Astrocyte of the cerebellum (primary cell): ENCODE data around the gene ARHGAP30.
"Not testable (repeated sequence)": the region's sequence is repeated elsewhere in the genome, so short reads cannot be mapped to it uniquely, and the experiment has no call there.

Experiments
- DNase-seq: peaks from one replicate; pipeline ENCODE4 v3.0.0-alpha.2; 2011; ENCODE audit warnings: low read depth
- H3K4me3 ChIP-seq: 2 replicates; pipeline ENCODE4 v1.5.1; 2011; ENCODE audit warnings: mild to moderate bottlenecking, low read depth, low read length, moderate library complexity
- CTCF ChIP-seq: IDR thresholded peaks from 2 replicates; pipeline ENCODE4 v1.5.1; 2012; ENCODE audit warnings: low read length, low read depth, moderate library complexity, mild to moderate bottlenecking; ENCODE audit errors: missing control alignments
- in situ Hi-C: cut with HindIII; loops from 2 replicates; pipeline ENCODE4 v1.10.0; 2017; ENCODE audit warnings: low sequenced_read_pairs

Gene ARHGAP30

GRCh38 chr1:161069731-161070270 lies at the start of gene ARHGAP30:
TSS of gene ARHGAP30 (minus strand) at chr1:161069891. CDS start at chr1:161069624, 267 bp downstream.
- no peak for DNase-seq
- TF ChIP-seq CTCF, result no peak
- H3K4me3 ChIP-seq, result no peak within 1 kb of the TSS
- in situ Hi-C loops, result no loop called here

- peak; percentile 66 for DNase-seq
- no peak for TF ChIP-seq CTCF
- H3K4me3 ChIP-seq, result peak within 1 kb of the TSS; percentile 99
- in situ Hi-C loops, result no loop called here
Observed at GRCh38 chr1:161117759-161118581, 48.3 kb upstream of the ARHGAP30 start, which contains the start of the genes NIT1 and PFDN2. TSS of gene NIT1 (plus strand) at chr1:161118105. CDS start at chr1:161118177, 72 bp downstream. TSS of gene PFDN2 (minus strand) at chr1:161118037. CDS start at chr1:161118026, 11 bp downstream.

- in situ Hi-C loops, H3K4me3 ChIP-seq, DNase-seq: not testable (repeated sequence)
Observed at GRCh38 chr1:161115961-161116360, 46.3 kb upstream of the ARHGAP30 start.

GRCh38 chr1:161115132-161115711 lies 45.5 kb upstream of the ARHGAP30 start:
- no peak for TF ChIP-seq CTCF
- in situ Hi-C loops, result no loop called here
- H3K4me3 ChIP-seq, result no peak overlapping the region
- DNase-seq, result peak; percentile 79

GRCh38 chr1:161114556-161114955 lies 44.9 kb upstream of the ARHGAP30 start:
- no peak overlapping the region for H3K4me3 ChIP-seq
- in situ Hi-C loops, result no loop called here

GRCh38 chr1:161113915-161114314 lies 44.2 kb upstream of the ARHGAP30 start:
- TF ChIP-seq CTCF, result no peak
- in situ Hi-C loops, result no loop called here
- no peak overlapping the region for H3K4me3 ChIP-seq
- no peak for DNase-seq

More at GRCh38 chr1:161114556-161114955, 44.9 kb upstream of the ARHGAP30 start:
- no peak for DNase-seq
- no peak for TF ChIP-seq CTCF
